HEK293T (cell line): ENCODE results near the gene ADGRD1.
"Not testable (repeated sequence)": the region's sequence is repeated elsewhere in the genome, so short reads cannot be mapped to it uniquely, and the experiment has no call there.

Experiments
- CTCF ChIA-PET: fragments of 350-600 bp; formaldehyde crosslinking; extraction: SDS; loops from one replicate; lab custom pipeline; 2021; ENCODE audit warnings: antibody characterized with exemption, inconsistent platforms; lab: Yijun Ruan, JAX
- POLR2A ChIA-PET: fragments of 350-600 bp; formaldehyde crosslinking; extraction: SDS; loops from one replicate; lab custom pipeline; 2020; ENCODE audit warnings: antibody characterized with exemption, inconsistent platforms; lab: Yijun Ruan, JAX
- DNase-seq: peaks from one replicate; pipeline ENCODE4 v3.0.0; 2012; ENCODE audit warnings: mixed read lengths; ENCODE audit errors: extremely low spot score
- ARNT ChIP-seq: fragments of 450-650 bp; IDR thresholded peaks from 2 replicates; pipeline ENCODE4 v1.6.1; 2017; ENCODE audit warnings: mild to moderate bottlenecking
- BHLHE40 ChIP-seq: fragments of 450-650 bp; IDR thresholded peaks from 2 replicates; pipeline ENCODE4 v1.6.1; 2016; ENCODE audit warnings: mild to moderate bottlenecking, moderate library complexity, borderline replicate concordance
- CTBP1 ChIP-seq: fragments of 450-650 bp; IDR thresholded peaks from 2 replicates; pipeline ENCODE4 v1.6.1; 2016; ENCODE audit warnings: borderline replicate concordance
- ELF4 ChIP-seq: fragments of 450-650 bp; IDR thresholded peaks from 2 replicates; pipeline ENCODE4 v1.6.1; 2017; ENCODE audit warnings: antibody characterized with exemption
- FOXA1 ChIP-seq: fragments of 450-650 bp; IDR thresholded peaks from 2 replicates; pipeline ENCODE4 v1.6.1; 2016; ENCODE audit warnings: mild to moderate bottlenecking
- FOXK2 ChIP-seq: fragments of 450-650 bp; IDR thresholded peaks from 2 replicates; pipeline ENCODE4 v1.6.1; 2016; ENCODE audit warnings: mild to moderate bottlenecking
- FOXM1 ChIP-seq: fragments of 450-650 bp; IDR thresholded peaks from 2 replicates; pipeline ENCODE4 v1.6.1; 2017; ENCODE audit warnings: mild to moderate bottlenecking, borderline replicate concordance
- HDGF ChIP-seq: fragments of 450-650 bp; IDR thresholded peaks from 2 replicates; pipeline ENCODE4 v1.6.1; 2017; ENCODE audit warnings: antibody characterized with exemption, borderline replicate concordance
- L3MBTL2 ChIP-seq: fragments of 450-650 bp; conservative IDR thresholded peaks from 2 replicates; pipeline ENCODE4 v1.6.1; 2016; ENCODE audit warnings: mild to moderate bottlenecking
- LEF1 ChIP-seq: fragments of 450-650 bp; IDR thresholded peaks from 2 replicates; pipeline ENCODE4 v1.6.1; 2017; ENCODE audit warnings: mild to moderate bottlenecking, borderline replicate concordance
- NFRKB ChIP-seq: fragments of 450-650 bp; IDR thresholded peaks from 2 replicates; pipeline ENCODE4 v1.6.1; 2016; ENCODE audit warnings: mild to moderate bottlenecking, moderate library complexity
- PKNOX1 ChIP-seq: fragments of 450-650 bp; IDR thresholded peaks from 2 replicates; pipeline ENCODE4 v1.6.1; 2016
- SP1 ChIP-seq: fragments of 450-650 bp; IDR thresholded peaks from 2 replicates; pipeline ENCODE4 v1.6.1; 2017
- SUZ12 ChIP-seq: fragments of 450-650 bp; IDR thresholded peaks from 2 replicates; pipeline ENCODE4 v1.6.1; 2016; ENCODE audit warnings: mild to moderate bottlenecking
- TARDBP ChIP-seq: fragments of 450-650 bp; IDR thresholded peaks from 2 replicates; pipeline ENCODE4 v1.6.1; 2016
- ZNF384 ChIP-seq: fragments of 450-650 bp; IDR thresholded peaks from 2 replicates; pipeline ENCODE4 v1.6.1; 2016

The ADGRD1 gene

GRCh38 chr12:130953771-130954543 is at the start of gene ADGRD1:
ADGRD1 (plus strand) TSS chr12:130953907; CDS start chr12:130954466, 559 bp downstream.
- ChIA-PET POLR2A (no interaction called here), CTCF (no interaction called here)
- DNase-seq, result no peak
- TF ChIP-seq PKNOX1, result no peak
- TF ChIP-seq FOXK2, result no peak
- no peak for TF ChIP-seq FOXA1
- no peak for TF ChIP-seq TARDBP
- no peak for TF ChIP-seq LEF1
- no peak for TF ChIP-seq NFRKB
- TF ChIP-seq FOXM1, result no peak
- no peak for TF ChIP-seq BHLHE40
- TF ChIP-seq HDGF, result no peak

- TF ChIP-seq FOXM1 (no peak), PKNOX1 (no peak), FOXK2 (no peak), TARDBP (no peak), ZNF384 (no peak)
- ChIA-PET CTCF (no interaction called here), POLR2A (no interaction called here)
- DNase-seq, result no peak
Measured at GRCh38 chr12:130904064-130904463, 49.6 kb upstream of the ADGRD1 start.

GRCh38 chr12:130904936-130905455 is 48.7 kb upstream of the ADGRD1 start:
- POLR2A ChIA-PET, DNase-seq, CTCF ChIA-PET: not testable (repeated sequence)

- CTCF ChIA-PET, result no interaction called here
- POLR2A ChIA-PET, result no interaction called here
- no peak for DNase-seq
- TF ChIP-seq NFRKB, result no peak
- no peak for TF ChIP-seq SP1
- no peak for TF ChIP-seq PKNOX1
- no peak for TF ChIP-seq ZNF384
- no peak for TF ChIP-seq FOXK2
- no peak for TF ChIP-seq CTBP1
- no peak for TF ChIP-seq HDGF
- no peak for TF ChIP-seq ARNT
- no peak for TF ChIP-seq FOXM1
- TF ChIP-seq BHLHE40, result no peak
- TF ChIP-seq LEF1, result no peak
- no peak for TF ChIP-seq TARDBP
- no peak for TF ChIP-seq SUZ12
Measured at GRCh38 chr12:130909111-130909510, 44.6 kb upstream of the ADGRD1 start.

GRCh38 chr12:130911193-130911592 is 42.5 kb upstream of the ADGRD1 start:
- TF ChIP-seq HDGF (no peak), SUZ12 (no peak), TARDBP (no peak), ARNT (no peak), FOXK2 (no peak), FOXM1 (no peak), FOXA1 (no peak), CTBP1 (no peak), L3MBTL2 (no peak), LEF1 (no peak), ELF4 (no peak)
- ChIA-PET CTCF (no interaction called here), POLR2A (no interaction called here)
- DNase-seq, result no peak

GRCh38 chr12:130911933-130912332 is 41.8 kb upstream of the ADGRD1 start:
- DNase-seq, result no peak
- no peak for TF ChIP-seq ELF4
- TF ChIP-seq SP1, result no peak
- TF ChIP-seq ZNF384, result no peak
- TF ChIP-seq NFRKB, result no peak
- TF ChIP-seq TARDBP, result no peak
- no peak for TF ChIP-seq FOXA1
- TF ChIP-seq PKNOX1, result no peak
- TF ChIP-seq L3MBTL2, result no peak
- ChIA-PET CTCF (no interaction called here), POLR2A (no interaction called here)
